SJCRH30 (cell line): ENCODE results near the gene ART3. TPM values are rescaled to one million over a fixed set of nuclear protein-coding genes. Genes with fewer than 3 reads are reported as not detected.
A peak's percentile ranks its signal among the peaks of the same experiment; 100 is the strongest.

Experiments
- DNase-seq, 2 experiments: peaks; one replicate each; pipeline ENCODE4 v3.0.0-alpha.2; 2015 to 2020
- H3K27ac ChIP-seq: fragments of 250-450 bp; sonication (Bioruptor Pico); 2 replicates; pipeline ENCODE4 v1.5.1; 2020; ENCODE audit warnings: mild to moderate bottlenecking, moderate library complexity
- H3K27me3 ChIP-seq: fragments of 250-450 bp; sonication (Bioruptor Pico); 2 replicates; pipeline ENCODE4 v1.5.1; 2020; ENCODE audit warnings: mild to moderate bottlenecking, moderate library complexity
- H3K36me3 ChIP-seq: fragments of 250-450 bp; sonication (Bioruptor Pico); 2 replicates; pipeline ENCODE4 v1.5.1; 2020; ENCODE audit warnings: mild to moderate bottlenecking, moderate library complexity
- H3K4me1 ChIP-seq: fragments of 250-450 bp; sonication (Bioruptor Pico); 2 replicates; pipeline ENCODE4 v1.5.1; 2020; ENCODE audit warnings: mild to moderate bottlenecking, moderate library complexity
- H3K4me3 ChIP-seq: fragments of 250-450 bp; sonication (Bioruptor Pico); 2 replicates; pipeline ENCODE4 v1.5.1; 2020; ENCODE audit warnings: mild to moderate bottlenecking, moderate library complexity
- H3K9me3 ChIP-seq: fragments of 250-450 bp; sonication (Bioruptor Pico); replicated peaks from 2 replicates; pipeline ENCODE4 v1.5.1; 2020; ENCODE audit warnings: mild to moderate bottlenecking, moderate library complexity
- total RNA-seq: library from RNA; depleted of rRNA; stranded (reverse); fragments of >200 nt; shearing (Covaris generic); gene quantifications from 2 replicates; pipeline ENCODE4 v1.2.3, GENCODE V29; 2014

ART3 gene
- total RNA-seq, 1 experiment from 2014 or later = 6.0 TPM

DNA sequence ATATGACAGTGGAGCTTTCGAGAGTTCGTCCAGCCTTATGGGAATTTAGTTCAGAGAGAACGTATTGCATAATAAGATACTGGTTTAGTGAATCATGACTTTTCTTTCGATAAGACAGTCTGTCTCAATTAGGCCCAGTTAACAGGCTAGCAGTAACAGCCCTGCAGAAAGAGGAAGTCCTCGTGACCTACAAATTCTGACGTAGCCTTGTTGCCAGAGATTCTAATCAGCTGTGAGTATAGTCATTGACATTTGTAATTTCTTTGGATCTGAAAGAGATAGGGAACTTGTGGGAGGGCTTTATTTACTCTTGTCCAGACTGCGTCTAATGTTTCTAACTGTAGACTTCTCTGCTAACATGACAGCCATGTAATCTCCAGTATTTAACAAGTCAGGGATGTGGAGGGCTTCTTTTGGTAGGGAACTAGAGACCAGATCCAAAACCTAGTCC lies 15.8 kb downstream of the ART3 start:
- Histone ChIP-seq H3K9me3 (no peaks in the 10 kb centered on the region), H3K27ac (no peak overlapping the region), H3K36me3 (no peaks in the 10 kb centered on the region), H3K4me3 (no peak overlapping the region), H3K27me3 (no peaks in the 10 kb centered on the region), H3K4me1 (no peaks in the 10 kb centered on the region; the same call in 1 of the 2 replicates)
- no peak for DNase-seq

DNA sequence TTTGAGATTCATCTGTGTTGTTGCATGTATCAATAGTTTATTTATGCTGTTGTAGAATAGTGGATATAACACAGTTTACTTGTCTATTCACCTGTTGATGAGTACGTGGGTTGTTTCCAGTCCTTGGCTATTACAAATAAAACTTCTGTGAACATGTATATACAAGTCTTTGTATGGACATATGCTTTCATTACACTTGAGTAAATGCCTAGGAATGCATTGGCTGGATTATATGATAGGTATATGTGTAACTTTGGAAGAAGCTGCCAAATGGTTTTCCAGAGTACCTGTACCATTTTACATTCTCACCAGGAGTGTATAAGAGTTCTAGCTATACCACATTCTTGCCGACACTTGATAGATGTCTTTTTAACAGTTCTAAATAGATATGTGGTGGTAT lies 16.5 kb downstream of the ART3 start:
- H3K27ac ChIP-seq = no peak overlapping the region

GRCh38 chr4:76095568-76095967 lies 21.1 kb downstream of the ART3 start:
- Histone ChIP-seq H3K4me1 (no peaks in the 10 kb centered on the region), H3K27ac (no peak overlapping the region), H3K9me3 (no peaks in the 10 kb centered on the region), H3K4me3 (no peak overlapping the region), H3K36me3 (no peaks in the 10 kb centered on the region), H3K27me3 (no peaks in the 10 kb centered on the region)
- no peak for DNase-seq

More for the DNA sequence above, 16.5 kb downstream of the ART3 start:
- Histone ChIP-seq H3K27me3 (no peaks in the 10 kb centered on the region), H3K36me3 (no peaks in the 10 kb centered on the region), H3K4me3 (no peak overlapping the region), H3K4me1 (no peaks in the 10 kb centered on the region; the same call in 1 of the 2 replicates), H3K9me3 (no peaks in the 10 kb centered on the region)
- no peak for DNase-seq

DNA sequence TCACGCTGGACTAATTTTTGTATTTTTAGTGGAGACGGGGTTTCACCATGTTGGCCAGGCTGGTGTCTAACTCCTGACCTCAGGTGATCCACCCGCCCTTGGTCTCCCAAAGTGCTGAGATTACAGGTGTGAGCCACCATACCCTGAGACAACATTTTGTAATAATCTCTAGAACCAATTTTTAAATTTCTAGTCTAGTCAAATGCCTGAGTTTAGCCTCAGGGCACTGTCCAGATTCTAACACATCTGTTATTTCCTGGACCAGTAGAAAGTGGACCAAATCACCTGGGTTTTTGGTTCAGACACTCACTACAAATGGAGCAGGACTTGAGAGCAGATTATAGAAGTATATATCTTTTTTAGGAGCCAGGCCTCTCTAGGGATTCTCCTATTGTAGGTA lies 21.6 kb downstream of the ART3 start:
- H3K36me3 ChIP-seq = no peaks in the 10 kb centered on the region
- no peaks in the 10 kb centered on the region for H3K27me3 ChIP-seq
- no peak for DNase-seq
- H3K4me3 ChIP-seq = no peak overlapping the region
- no peaks in the 10 kb centered on the region for H3K4me1 ChIP-seq
- no peak overlapping the region for H3K27ac ChIP-seq
- no peaks in the 10 kb centered on the region for H3K9me3 ChIP-seq

DNA sequence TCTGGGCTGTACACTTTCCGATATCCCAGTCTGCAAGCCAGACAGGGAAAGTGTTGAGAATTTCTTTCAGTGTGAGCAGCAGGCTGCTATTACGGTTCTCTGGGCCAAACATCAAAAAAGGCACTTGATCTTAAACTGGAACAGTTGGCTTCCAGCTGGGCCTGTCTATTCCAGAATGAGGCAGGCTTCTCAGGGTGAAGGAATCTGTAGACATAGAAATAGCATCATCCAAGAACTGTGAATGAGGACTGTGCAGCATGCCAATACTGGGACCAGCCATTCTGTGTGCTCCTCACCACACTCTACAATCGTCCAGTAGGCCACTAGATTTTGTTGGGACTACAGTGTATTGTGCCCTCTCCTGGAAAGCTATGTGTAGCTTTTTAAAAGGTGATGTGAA lies 31.1 kb downstream of the ART3 start:
- Histone ChIP-seq H3K27ac (no peak overlapping the region), H3K9me3 (no peaks in the 10 kb centered on the region), H3K27me3 (no peaks in the 10 kb centered on the region), H3K4me1 (no peaks in the 10 kb centered on the region), H3K36me3 (no peaks in the 10 kb centered on the region), H3K4me3 (no peak overlapping the region)
- DNase-seq = peak; percentile 16 to 31

- Histone ChIP-seq H3K27ac (no peak overlapping the region), H3K9me3 (no peaks in the 10 kb centered on the region), H3K36me3 (no peaks in the 10 kb centered on the region), H3K27me3 (no peaks in the 10 kb centered on the region), H3K4me1 (no peaks in the 10 kb centered on the region), H3K4me3 (no peak overlapping the region)
- no peak for DNase-seq
These were observed 31.9 kb downstream of the ART3 start for GRCh38 chr4:76106442-76106841.

GRCh38 chr4:76108467-76109181 lies 34.1 kb downstream of the ART3 start:
- Histone ChIP-seq H3K27me3 (no peaks in the 10 kb centered on the region), H3K4me1 (no peaks in the 10 kb centered on the region), H3K27ac (no peak overlapping the region), H3K4me3 (no peak overlapping the region), H3K36me3 (peaks cover 11% of the 10 kb centered on the region), H3K9me3 (no peaks in the 10 kb centered on the region)
- DNase-seq = peak in 1 of 2 experiments; percentile 47

DNA sequence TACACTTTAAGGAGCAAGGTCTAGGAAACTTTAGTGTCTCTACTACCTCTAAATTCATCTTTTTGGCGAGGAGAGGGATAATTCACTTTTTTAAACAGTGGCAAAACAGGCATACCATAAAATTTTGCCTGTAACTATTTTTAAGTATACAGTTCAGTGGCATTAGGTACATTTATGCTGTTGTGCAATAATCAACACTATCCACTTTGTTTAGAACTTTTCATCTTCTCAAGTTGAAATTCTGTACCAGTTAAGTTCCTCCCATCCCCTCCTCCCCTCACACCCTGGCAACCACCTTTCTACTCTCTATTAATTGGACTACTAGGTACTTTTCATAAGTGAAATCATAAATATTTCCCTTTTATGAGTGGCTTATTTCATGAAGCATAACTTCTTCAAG lies 42.3 kb downstream of the ART3 start:
- Histone ChIP-seq H3K27me3 (no peaks in the 10 kb centered on the region), H3K4me1 (peaks cover 12% of the 10 kb centered on the region), H3K4me3 (no peak overlapping the region), H3K27ac (no peak overlapping the region), H3K36me3 (peaks cover 83% of the 10 kb centered on the region), H3K9me3 (no peaks in the 10 kb centered on the region)
- DNase-seq = no peak

DNA sequence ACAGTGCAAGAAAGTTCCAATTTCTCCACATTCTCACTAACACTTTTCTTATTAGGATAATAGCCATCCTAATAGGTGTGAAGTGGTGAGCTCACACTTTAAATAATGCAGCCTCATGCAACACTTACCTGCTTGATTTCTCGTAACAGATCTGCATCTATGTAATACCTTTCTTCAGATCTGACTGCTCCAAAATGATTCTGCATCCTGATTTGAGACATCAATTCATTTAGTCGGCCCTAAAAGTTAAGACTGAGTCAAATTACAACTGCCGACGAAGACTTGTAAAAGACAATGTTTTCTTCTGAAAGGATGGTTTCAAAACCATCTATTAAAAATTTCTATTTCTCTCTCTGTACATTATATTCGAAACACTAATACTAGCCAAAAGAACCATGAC lies 43.0 kb downstream of the ART3 start:
- Histone ChIP-seq H3K4me1 (peaks cover 12% of the 10 kb centered on the region), H3K27ac (no peak overlapping the region), H3K9me3 (0 out of 2 replicates have a peak, but pooled peaks cover 5% of the 10 kb centered on the region), H3K36me3 (peaks cover 90% of the 10 kb centered on the region), H3K27me3 (no peaks in the 10 kb centered on the region), H3K4me3 (no peak overlapping the region)
- no peak for DNase-seq

DNA sequence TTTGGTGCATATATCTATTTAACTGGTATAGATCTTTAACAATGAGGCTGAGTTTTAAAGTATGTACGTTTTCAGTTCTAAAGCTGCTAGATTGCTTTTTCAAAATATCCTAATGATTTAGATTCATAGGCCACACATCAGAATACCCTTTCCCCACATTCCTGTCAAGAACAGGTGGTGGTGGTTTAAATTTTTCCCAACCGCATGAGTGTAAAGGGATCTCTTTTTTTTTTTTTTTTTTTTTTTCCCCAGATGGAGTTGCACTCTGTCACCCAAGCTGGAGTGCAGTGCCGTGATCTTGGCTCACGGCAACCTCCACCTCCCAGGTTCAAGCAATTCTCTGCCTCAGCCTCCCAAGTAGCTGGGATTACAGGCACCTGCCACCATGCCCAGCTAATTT lies 45.7 kb downstream of the ART3 start:
- Histone ChIP-seq H3K4me3 (no peak overlapping the region), H3K4me1 (peaks cover 12% of the 10 kb centered on the region), H3K27me3 (no peaks in the 10 kb centered on the region), H3K27ac (0 out of 2 replicates have a peak overlapping the region, but pooled peaks have one; percentile 3), H3K36me3 (peaks cover 93% of the 10 kb centered on the region), H3K9me3 (0 out of 2 replicates have a peak, but pooled peaks cover 7% of the 10 kb centered on the region)
- DNase-seq = peak; percentile 68 to 85

DNA sequence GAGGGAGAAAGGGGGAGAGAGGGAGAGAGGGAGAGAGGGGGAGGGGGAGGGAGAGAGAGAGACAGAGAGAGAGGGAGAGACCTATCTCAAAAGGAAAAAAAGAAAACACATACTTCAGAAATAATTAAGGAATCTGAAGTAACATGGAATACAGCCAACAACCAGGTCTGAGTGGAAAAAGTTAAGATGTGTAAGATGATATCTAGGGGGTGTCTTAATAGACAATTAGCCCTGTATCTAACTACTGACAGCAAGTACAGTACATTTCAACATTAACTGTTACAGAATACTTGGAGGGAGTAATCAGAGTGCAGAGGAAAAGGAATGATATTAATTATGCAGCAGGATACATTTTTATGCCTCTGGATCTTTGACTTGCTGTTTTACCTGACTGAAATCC lies 51.3 kb downstream of the ART3 start:
- Histone ChIP-seq H3K4me3 (no peak overlapping the region), H3K9me3 (0 out of 2 replicates have a peak, but pooled peaks cover 7% of the 10 kb centered on the region), H3K36me3 (peaks cover 82% of the 10 kb centered on the region), H3K27ac (no peak overlapping the region), H3K27me3 (no peaks in the 10 kb centered on the region), H3K4me1 (peaks cover under 1% of the 10 kb centered on the region; the same call in 1 of the 2 replicates)
- DNase-seq = no peak

DNA sequence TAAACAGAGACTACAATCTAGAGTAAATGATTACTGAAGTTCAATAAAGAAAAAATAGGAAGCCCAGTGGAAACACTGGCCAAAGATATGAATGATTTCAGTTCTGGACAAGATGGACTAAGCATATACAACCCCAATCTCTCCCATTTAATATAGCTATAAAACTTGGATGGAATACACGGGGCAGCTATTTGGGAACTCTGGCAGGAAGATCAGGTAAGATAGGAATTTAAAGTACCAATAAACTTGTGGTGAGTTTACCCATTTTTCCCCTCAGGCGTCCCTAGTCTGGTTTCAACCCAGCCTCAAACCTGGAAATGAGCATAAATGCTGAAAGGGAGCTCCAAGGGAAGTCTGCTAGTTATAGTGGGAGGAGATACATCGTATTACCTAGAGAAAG lies 53.2 kb downstream of the ART3 start:
- Histone ChIP-seq H3K4me3 (no peak overlapping the region), H3K27ac (no peak overlapping the region), H3K4me1 (no peaks in the 10 kb centered on the region), H3K9me3 (no peaks in the 10 kb centered on the region), H3K27me3 (no peaks in the 10 kb centered on the region), H3K36me3 (peaks cover 76% of the 10 kb centered on the region)
- DNase-seq = no peak

DNA sequence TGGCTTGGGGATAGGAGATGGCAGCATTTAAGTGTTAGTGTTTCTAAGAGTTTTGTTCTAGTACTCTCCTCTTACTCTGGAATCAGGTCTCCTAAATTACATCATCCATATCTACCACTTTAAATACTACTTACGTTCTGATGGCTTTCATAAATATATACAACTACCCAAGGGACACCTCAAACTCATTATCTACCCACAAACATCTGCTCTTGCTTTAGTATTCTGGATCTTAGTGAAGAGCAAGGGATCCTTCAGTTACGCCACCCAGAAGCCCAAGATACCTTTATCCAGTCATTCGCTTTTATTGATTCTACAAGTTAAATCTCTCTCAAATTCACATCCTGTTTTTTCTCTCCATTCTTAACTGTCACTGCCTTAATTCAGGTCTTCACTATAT lies 66.7 kb downstream of the ART3 start:
- Histone ChIP-seq H3K27ac (no peak overlapping the region), H3K4me3 (no peak overlapping the region), H3K27me3 (no peaks in the 10 kb centered on the region), H3K4me1 (peaks cover 4% of the 10 kb centered on the region; the same call in 1 of the 2 replicates), H3K36me3 (peaks cover 81% of the 10 kb centered on the region), H3K9me3 (no peaks in the 10 kb centered on the region)
- DNase-seq = no peak

DNA sequence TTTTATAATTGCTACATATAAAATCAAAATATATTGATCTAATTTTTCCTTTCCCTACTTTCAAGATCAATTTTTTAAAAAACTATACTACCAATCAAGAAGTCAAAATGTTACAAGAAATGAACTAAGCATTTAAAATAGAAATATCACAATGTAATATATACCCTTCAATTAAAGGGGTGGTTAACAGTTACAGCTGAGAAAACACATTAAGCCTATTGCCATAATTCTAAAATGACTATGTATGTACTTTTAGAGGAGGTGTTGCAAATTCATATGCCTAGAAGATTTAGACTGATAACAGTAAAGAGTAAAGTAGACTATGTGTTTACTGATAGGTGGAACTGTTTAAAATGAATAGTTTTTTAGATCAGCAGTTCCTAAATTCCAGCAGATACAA lies 70.0 kb downstream of the ART3 start:
- peaks cover 8% of the 10 kb centered on the region; the same call in 1 of the 2 replicates for H3K4me1 ChIP-seq
- DNase-seq = no peak
- H3K27me3 ChIP-seq = no peaks in the 10 kb centered on the region

DNA sequence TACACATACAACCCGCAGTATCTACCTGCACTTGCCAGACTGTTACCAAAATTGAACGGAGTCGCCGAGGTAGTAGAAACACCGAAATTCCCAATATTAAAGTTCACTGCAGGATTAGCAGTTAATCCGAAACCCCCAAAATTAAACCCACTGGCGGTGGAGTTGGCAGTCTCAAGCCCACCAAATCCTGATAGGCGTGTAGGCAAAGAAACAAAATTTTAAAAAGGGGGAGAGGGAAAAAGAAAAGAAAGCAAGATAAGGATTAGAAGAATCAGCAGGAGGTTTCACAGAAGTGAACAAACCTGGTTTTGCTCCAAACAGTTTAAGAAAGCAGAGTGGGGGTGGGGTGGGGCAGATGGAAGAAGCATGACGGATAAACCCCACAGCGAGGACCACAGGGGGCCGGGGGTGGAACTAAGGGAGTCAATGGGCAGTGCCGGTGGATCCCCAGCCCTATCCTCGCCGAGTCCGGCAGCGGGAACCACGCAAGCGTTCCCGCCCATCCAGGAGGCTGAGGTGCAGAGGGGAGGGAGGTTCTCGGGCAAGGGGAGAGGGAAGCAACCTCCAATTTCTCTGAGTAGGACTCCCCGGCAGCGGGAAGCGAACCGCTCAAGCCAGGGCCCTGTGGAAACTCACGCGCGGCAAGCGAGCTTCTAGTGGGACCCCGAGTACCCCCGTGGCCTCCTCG lies 73.1 kb downstream of the ART3 start:
- peaks cover 19% of the 10 kb centered on the region for H3K36me3 ChIP-seq
- no peaks in the 10 kb centered on the region for H3K9me3 ChIP-seq
- DNase-seq = peak; percentile 91 to 92

More for the DNA sequence above, 70.0 kb downstream of the ART3 start:
- Histone ChIP-seq H3K36me3 (peaks cover 49% of the 10 kb centered on the region), H3K9me3 (no peaks in the 10 kb centered on the region), H3K4me3 (no peak overlapping the region), H3K27ac (no peak overlapping the region)

More for the DNA sequence above, 73.1 kb downstream of the ART3 start:
- H3K4me3 ChIP-seq = peak overlapping the region; percentile 94
- peaks cover 8% of the 10 kb centered on the region; the same call in 1 of the 2 replicates for H3K4me1 ChIP-seq
- no peaks in the 10 kb centered on the region for H3K27me3 ChIP-seq
- peak overlapping the region; percentile 95 for H3K27ac ChIP-seq
